Measurements from ENCODE around the gene CDH13. TPM values are rescaled to one million over a fixed set of nuclear protein-coding genes. Genes with fewer than 3 reads are reported as not detected.

Gene CDH13
- total and polyA plus RNA-seq, 2 experiments from 2014 or later, result 1.6 to 4.4 TPM

DNA sequence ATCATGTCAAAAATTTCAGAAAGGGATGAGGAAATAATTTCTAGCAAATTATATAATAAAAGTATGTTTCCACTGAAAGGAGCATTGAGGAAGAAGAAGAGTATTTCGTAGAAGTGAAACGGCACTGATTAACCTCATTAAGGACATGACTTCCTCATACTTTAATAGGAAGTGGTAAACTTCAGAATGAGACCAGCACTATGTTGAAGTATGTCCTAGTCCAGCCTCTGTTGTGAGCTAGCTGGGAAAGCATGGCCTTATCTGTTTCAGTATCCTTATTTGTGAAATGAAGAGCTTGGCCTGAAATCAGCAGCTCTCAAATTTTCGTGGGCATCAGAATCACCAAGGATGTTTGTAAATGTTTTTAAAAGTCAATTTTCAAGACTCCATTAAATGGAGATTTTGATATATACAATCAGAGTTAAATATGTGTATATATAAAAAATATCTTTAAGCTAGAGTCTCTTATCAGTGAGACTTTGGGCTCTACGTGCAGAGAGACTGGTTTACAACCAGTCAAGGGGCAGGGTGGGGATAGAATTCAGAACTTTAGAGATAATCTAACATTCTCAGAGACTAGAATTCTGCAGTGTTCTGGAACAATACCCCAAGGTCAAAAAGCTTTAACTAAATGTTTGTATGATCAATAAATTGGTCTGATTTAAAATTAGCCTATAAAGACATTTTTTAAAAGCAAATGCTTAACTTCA lies 365.4 kb downstream of the CDH13 start (continued):
- TF ChIP-seq ZNF462 (CRISPR knock-in tag; IDR thresholded peaks at IDR 0.05), result no peak
- TF ChIP-seq EZH2 (IDR thresholded peaks at IDR 0.05; ENCODE audit: low read depth, unreplicated experiment), result no peak

DNA sequence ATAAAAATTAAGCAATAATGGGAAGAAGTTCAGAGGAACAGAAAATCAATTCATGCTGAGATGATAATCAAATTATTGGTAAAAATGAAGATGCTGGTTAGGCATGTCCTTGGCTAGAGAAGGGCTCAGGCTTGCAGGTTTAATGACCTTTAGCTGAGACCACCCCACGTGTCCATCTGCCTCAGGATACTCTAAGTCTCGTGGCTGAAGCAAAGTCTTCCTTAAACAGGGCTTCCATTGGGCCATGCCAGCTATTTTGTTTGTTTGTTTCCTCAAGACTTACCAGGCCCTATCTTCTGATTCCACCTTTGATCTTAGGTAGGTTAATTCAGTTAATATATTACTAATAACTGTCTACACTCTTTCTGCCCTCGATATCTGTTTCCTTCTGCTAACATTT lies 366.0 kb downstream of the CDH13 start:
- Mint-ChIP-seq H3K4me1 (no peaks in the 10 kb centered on the region), H3K36me3 (ENCODE audit: low read depth) (no peaks in the 10 kb centered on the region), H3K27ac (no peak overlapping the region), H3K27me3 (ENCODE audit: insufficient read depth, low read depth, poor library complexity) (no peaks in the 10 kb centered on the region), H3K4me3 (no peak overlapping the region), H3K9me3 (no peaks in the 10 kb centered on the region)
- Histone ChIP-seq H3K4me3 (no peak overlapping the region), H4K20me1 (replicated peaks; ENCODE audit: insufficient read depth) (no peaks in the 10 kb centered on the region), H3K27me3 (ENCODE audit: insufficient read depth) (no peaks in the 10 kb centered on the region), H3K36me3 (ENCODE audit: insufficient read depth) (no peaks in the 10 kb centered on the region), H3K4me1 (ENCODE audit: insufficient read depth) (no peaks in the 10 kb centered on the region), H3K9me2 (ENCODE audit: insufficient read depth) (peaks cover 10% of the 10 kb centered on the region; the same call in 1 of the 2 replicates), H3F3A (replicated peaks; ENCODE audit: low read depth) (no peaks in the 10 kb centered on the region), H3K79me2 (replicated peaks; ENCODE audit: insufficient read depth) (no peaks in the 10 kb centered on the region), H3K27ac (ENCODE audit: low read depth) (no peak overlapping the region), H3K4me2 (no peak overlapping the region), H2AFZ (no peak overlapping the region)
- DNase-seq (ENCODE audit: low spot score) (no peak), ATAC-seq (no peak)
- no peak for TF ChIP-seq EZH2phosphoT487 (IDR thresholded peaks at IDR 0.05; ENCODE audit: unreplicated experiment)
- TF ChIP-seq, protein P1, sequence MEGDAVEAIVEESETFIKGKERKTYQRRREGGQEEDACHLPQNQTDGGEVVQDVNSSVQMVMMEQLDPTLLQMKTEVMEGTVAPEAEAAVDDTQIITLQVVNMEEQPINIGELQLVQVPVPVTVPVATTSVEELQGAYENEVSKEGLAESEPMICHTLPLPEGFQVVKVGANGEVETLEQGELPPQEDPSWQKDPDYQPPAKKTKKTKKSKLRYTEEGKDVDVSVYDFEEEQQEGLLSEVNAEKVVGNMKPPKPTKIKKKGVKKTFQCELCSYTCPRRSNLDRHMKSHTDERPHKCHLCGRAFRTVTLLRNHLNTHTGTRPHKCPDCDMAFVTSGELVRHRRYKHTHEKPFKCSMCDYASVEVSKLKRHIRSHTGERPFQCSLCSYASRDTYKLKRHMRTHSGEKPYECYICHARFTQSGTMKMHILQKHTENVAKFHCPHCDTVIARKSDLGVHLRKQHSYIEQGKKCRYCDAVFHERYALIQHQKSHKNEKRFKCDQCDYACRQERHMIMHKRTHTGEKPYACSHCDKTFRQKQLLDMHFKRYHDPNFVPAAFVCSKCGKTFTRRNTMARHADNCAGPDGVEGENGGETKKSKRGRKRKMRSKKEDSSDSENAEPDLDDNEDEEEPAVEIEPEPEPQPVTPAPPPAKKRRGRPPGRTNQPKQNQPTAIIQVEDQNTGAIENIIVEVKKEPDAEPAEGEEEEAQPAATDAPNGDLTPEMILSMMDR (conservative IDR thresholded peaks at IDR 0.05; ENCODE audit: low read depth in 2 of 2), result no peak
- no peak for TF ChIP-seq ZNF331 (CRISPR knock-in tag; IDR thresholded peaks at IDR 0.05; ENCODE audit: low read depth)
- no peak for TF ChIP-seq ZNF462 (CRISPR knock-in tag; IDR thresholded peaks at IDR 0.05)
- TF ChIP-seq POLR2AphosphoS5 (IDR thresholded peaks at IDR 0.05; ENCODE audit: low read depth), result no peak

Data from GM23338 (cell line).